HFF-Myc (cell line): ENCODE results near the gene INSC.

Source experiments
- DNase-seq: peaks from one replicate; pipeline ENCODE4 v3.0.0-alpha.2; 2011; ENCODE audit warnings: low read depth; ENCODE audit errors: extremely low read depth
- H3K4me3 ChIP-seq: replicated peaks from 2 replicates; pipeline ENCODE4 v1.5.1; 2011; ENCODE audit warnings: low read depth, mild to moderate bottlenecking, control low read depth, low read length
- TF ChIP-seq, protein P1 (sequence below): IDR thresholded peaks from 2 replicates; pipeline ENCODE4 v1.5.1; 2012; ENCODE audit warnings: mild to moderate bottlenecking, low read depth, low read length, control low read depth; ENCODE audit errors: missing control alignments

Gene INSC

DNA sequence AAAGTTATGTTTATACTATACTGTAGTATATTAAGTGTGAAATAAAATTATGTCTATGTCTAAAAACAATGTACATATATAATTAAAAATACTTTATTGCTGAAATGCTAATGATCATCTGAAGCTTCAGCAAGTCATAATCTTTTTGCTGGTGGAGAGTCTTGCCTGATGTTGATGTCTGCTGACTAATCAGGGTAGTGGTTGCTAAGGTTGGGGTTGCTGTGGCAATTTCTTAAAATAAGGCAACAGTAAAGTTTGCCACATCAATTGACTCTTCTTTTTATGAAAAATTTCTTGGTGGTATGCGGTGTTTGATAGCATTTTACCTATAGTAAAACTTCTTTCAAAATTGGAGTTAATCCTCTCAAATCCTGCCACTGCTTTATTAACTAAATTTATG is 21.4 kb downstream of the INSC start:
- H3K4me3 ChIP-seq, result no peak overlapping the region
- DNase-seq, result no peak
- TF ChIP-seq, protein P1, sequence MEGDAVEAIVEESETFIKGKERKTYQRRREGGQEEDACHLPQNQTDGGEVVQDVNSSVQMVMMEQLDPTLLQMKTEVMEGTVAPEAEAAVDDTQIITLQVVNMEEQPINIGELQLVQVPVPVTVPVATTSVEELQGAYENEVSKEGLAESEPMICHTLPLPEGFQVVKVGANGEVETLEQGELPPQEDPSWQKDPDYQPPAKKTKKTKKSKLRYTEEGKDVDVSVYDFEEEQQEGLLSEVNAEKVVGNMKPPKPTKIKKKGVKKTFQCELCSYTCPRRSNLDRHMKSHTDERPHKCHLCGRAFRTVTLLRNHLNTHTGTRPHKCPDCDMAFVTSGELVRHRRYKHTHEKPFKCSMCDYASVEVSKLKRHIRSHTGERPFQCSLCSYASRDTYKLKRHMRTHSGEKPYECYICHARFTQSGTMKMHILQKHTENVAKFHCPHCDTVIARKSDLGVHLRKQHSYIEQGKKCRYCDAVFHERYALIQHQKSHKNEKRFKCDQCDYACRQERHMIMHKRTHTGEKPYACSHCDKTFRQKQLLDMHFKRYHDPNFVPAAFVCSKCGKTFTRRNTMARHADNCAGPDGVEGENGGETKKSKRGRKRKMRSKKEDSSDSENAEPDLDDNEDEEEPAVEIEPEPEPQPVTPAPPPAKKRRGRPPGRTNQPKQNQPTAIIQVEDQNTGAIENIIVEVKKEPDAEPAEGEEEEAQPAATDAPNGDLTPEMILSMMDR, result no peak

DNA sequence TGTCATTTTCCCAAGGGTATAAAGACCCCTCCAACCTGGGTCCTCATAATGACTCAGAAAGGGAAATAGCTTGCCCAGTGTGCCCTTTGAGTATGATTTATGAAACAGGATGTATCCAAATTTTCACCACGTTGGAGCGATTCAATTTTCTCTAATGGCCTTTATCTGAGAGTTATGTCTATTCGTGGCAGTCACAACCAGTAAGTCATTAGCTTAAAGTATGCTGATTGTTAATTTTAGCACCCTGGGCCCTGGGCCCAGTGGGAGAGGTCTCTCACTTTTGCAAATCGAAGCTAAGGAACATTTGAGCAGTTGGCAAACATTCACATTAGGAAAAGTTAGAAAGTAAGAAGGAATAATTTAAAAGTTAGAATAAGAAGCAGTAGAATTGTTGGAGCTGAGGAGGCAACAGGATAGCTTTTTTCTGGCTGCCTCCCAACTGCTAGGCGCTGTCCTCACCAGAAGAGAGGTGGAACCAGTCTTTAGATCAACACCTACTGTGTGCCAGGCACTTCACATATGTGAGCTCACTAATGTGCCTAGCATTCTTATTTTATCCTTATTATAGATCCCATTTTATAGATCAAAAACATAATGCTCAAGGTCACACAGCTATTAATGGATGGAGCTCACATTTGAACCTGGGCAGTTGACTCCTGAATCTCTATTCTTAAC is 24.5 kb downstream of the INSC start:
- no peak overlapping the region for H3K4me3 ChIP-seq
- TF ChIP-seq, protein P1, result no peak
- no peak for DNase-seq

DNA sequence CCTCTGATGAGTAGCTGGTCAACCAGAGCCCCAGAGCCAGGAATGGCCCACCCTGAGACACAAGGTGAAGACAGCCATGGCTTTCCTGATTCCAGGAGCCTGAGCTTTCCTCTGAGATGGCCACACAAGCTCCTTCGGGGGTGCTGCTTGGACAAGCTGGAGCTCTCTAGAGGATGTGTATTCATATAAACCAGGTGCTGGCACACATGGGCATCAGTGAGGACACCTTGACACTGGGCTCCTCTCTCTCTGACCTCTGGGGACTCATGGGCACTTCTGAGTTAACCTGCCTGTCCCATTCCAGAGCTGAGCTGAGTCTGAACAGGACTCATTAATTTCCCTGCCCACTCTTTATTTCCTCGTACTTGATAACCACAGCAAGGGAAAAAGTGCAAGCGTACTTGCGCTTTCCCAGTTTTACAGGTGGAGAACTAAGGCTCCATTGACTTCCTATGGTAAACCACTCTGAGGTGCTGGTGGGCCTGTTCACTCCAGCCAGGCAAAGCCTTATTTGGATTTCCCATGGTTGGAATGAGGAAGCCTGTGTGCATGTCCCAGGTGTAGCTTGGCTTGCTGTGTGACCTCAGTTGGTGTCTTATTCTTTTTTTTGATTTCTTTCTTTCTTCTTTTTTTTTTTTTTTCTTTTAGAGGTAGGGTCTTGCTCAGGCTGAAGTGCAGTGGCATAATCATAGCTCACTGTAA is 25.4 kb downstream of the INSC start:
- no peak overlapping the region for H3K4me3 ChIP-seq
- no peak for DNase-seq
- TF ChIP-seq, protein P1, result no peak

DNA sequence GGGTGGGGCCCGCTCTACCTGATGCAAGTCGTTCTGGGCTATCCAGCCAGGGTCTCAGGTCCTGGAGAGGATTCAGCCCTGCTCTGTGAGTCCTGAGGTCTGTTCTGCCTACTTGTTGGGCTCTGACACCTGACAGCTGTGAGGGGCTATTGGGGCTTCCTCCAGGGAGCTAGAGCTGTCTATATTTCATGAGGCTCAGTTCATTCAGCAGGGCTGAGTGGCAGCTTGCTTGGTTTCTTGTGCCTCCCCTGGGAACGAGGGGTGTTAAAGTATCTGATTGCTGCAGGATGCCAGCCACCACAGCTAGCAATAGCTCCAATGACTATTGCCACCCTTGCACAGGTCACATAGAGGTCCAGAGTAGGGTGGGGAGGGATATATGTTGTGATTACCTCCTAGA is 26.7 kb downstream of the INSC start:
- no peak for DNase-seq

DNA sequence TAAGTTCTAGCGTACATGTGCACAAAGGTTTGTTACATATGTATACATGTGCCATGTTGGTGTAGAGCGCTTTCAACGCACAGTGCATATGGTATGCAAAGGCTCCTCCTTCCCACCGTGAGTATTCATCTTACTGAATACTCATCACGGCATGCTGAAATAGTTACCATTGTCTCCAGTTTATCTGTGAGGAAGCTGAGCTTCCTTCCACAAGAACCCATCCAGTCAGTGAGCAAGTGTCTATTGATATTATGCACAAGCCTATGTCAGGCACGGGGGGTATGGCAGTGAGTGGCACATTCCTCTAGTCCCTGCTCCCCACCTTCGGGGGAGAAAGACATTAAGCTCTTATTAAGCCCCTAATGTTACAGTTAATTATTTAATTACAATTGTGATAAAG is 28.1 kb downstream of the INSC start:
- DNase-seq, result no peak
- H3K4me3 ChIP-seq, result no peak overlapping the region
- TF ChIP-seq, protein P1, result no peak

More for the DNA sequence above, 26.7 kb downstream of the INSC start:
- TF ChIP-seq, protein P1, result no peak
- H3K4me3 ChIP-seq, result no peak overlapping the region

DNA sequence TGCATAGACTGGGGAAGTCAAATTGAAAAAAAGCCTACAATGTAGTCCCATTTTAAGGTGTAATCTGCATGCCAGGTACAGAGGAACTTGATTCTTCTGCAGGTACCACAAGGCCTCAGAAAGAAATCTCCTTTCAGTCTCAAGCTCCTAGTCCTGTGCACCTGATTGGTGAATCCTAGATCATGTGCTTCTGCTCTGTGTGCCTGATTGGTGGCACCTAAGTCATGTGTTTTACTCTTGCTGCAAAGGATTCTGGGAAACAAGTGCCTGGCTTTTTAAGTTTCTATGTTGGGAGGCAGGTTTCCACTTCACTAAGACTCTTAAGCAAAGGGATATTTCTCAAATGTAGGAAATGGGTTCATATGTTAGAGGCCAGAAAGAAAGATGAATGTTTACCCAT is 29.1 kb downstream of the INSC start:
- H3K4me3 ChIP-seq, result no peak overlapping the region
- no peak for DNase-seq
- TF ChIP-seq, protein P1, result no peak
